HCT116 (cell line): ENCODE data around the gene FANCM. TPM values are rescaled to one million over a fixed set of nuclear protein-coding genes. Genes with fewer than 3 reads are reported as not detected.

Experiments
- ATAC-seq: fragments of 200-7000 bp; cut with Tn5 transposase; 2 replicates; pipeline ENCODE4 v1.9.1; 2020; ENCODE audit warnings: mild to moderate bottlenecking, moderate library complexity
- BruUV-seq: library from RNA; stranded (reverse); fragments of 400-500 nt; replicated peaks from 2 replicates; lab custom pipeline; 2021; lab: Mats Ljungman, UMichigan
- CTCF ChIA-PET: fragments of 300-600 bp; sonication (Branson Sonifier 250); formaldehyde crosslinking; loops from one replicate; lab custom pipeline; 2021; ENCODE audit warnings: antibody characterized with exemption; lab: Charles Lee
- POLR2A ChIA-PET: fragments of 300-600, 350-600 bp; sonication (Branson Sonifier 250); formaldehyde crosslinking; loops from one replicate; lab custom pipeline; 2021; ENCODE audit warnings: antibody characterized with exemption; lab: Charles Lee
- RAD21 ChIA-PET, 2 experiments: fragments of 300-600 bp; sonication (Branson Sonifier 250); formaldehyde crosslinking; loops; one replicate each; lab custom pipeline; 2023; ENCODE audit warnings: low total read pairs in 2 of 2; ENCODE audit not compliant: uncharacterized antibody in 2 of 2, unreplicated experiment in 2 of 2, low non-redundant PET in 1 of 2; lab: Charles Lee
- DNase-seq: peaks from one replicate; pipeline ENCODE4 v3.0.0-alpha.2; 2010; ENCODE audit warnings: low read depth, low spot score
- H2AFZ ChIP-seq: fragments of 200-600 bp; shearing (Covaris generic), sonication (generic); 2 replicates; pipeline ENCODE4 v1.6.1; 2017; ENCODE audit warnings: low read depth, mixed run types, mixed read lengths, antibody characterized with exemption, low read length; ENCODE audit not compliant: poor library complexity, severe bottlenecking
- H3K27ac ChIP-seq: 2 replicates; pipeline ENCODE4 v1.5.1; 2012; ENCODE audit warnings: low read depth, low read length
- H3K27me3 ChIP-seq: fragments of 200-600 bp; sonication (generic); 2 replicates; pipeline ENCODE4 v1.6.1; 2016; ENCODE audit warnings: mixed run types, low read length, mixed read lengths; ENCODE audit not compliant: insufficient read depth
- H3K36me3 ChIP-seq, 2 experiments: fragments of 200-500 bp in 1 of 2; fragments of 200-600 bp in 1 of 2; sonication (Bioruptor generic) in 1 of 2; sonication (generic) in 1 of 2; 2 replicates each; pipeline versions ENCODE4 v1.5.1 to v1.6.1; 2014 to 2016; ENCODE audit warnings: low read length in 2 of 2, inconsistent platforms in 1 of 2, mixed read lengths in 1 of 2, mixed run types in 1 of 2; ENCODE audit not compliant: insufficient read depth in 2 of 2, control insufficient read depth in 1 of 2
- H3K4me1 ChIP-seq, 2 experiments: fragments of 200-600 bp in 1 of 2; sonication (generic) in 1 of 2; 2 replicates each; pipeline versions ENCODE4 v1.5.1 to v1.6.1; 2012 to 2017; ENCODE audit warnings: low read length in 2 of 2, inconsistent platforms in 1 of 2, mild to moderate bottlenecking in 1 of 2, mixed read lengths in 1 of 2, mixed run types in 1 of 2, moderate library complexity in 1 of 2; ENCODE audit not compliant: insufficient read depth in 2 of 2, control insufficient read depth in 1 of 2
- H3K4me2 ChIP-seq: fragments of 200-600 bp; sonication (generic); 2 replicates; pipeline ENCODE4 v1.6.1; 2017; ENCODE audit warnings: mixed run types, low read length, mixed read lengths
- H3K4me3 ChIP-seq, 2 experiments: fragments of 200-600 bp in 1 of 2; sonication (generic) in 1 of 2; replicated peaks in 1 of 2; 2 replicates each; pipeline ENCODE4 v1.5.1; 2011 to 2016; ENCODE audit warnings: low read length in 2 of 2, control low read depth in 1 of 2, low read depth in 1 of 2, mild to moderate bottlenecking in 1 of 2, mixed read lengths in 1 of 2, mixed run types in 1 of 2
- H3K79me2 ChIP-seq: fragments of 200-600 bp; sonication (generic); 2 replicates; pipeline ENCODE4 v1.6.1; 2017; ENCODE audit warnings: mild to moderate bottlenecking, mixed run types, low read length, moderate library complexity, mixed read lengths; ENCODE audit not compliant: insufficient read depth
- H3K9ac ChIP-seq: fragments of 200-600 bp; sonication (generic); 2 replicates; pipeline ENCODE4 v1.6.1; 2016; ENCODE audit warnings: low read length, mixed read lengths
- H3K9me2 ChIP-seq: fragments of 200-600 bp; sonication (generic), shearing (Covaris generic); 2 replicates; pipeline ENCODE4 v1.6.1; 2017; ENCODE audit warnings: mixed run types, mild to moderate bottlenecking, moderate library complexity; ENCODE audit not compliant: insufficient read depth
- H3K9me3 ChIP-seq, 2 experiments: fragments of 200-500 bp in 1 of 2; fragments of 200-600 bp in 1 of 2; sonication (Bioruptor generic) in 1 of 2; sonication (generic) in 1 of 2; 2 replicates each; pipeline ENCODE4 v1.6.1; 2014 to 2017; ENCODE audit warnings: low read length in 2 of 2, mixed read lengths in 2 of 2, inconsistent platforms in 1 of 2, low read depth in 1 of 2, mild to moderate bottlenecking in 1 of 2, mixed run types in 1 of 2, moderate library complexity in 1 of 2; ENCODE audit not compliant: control insufficient read depth in 1 of 2, insufficient read depth in 1 of 2
- H4K20me1 ChIP-seq: fragments of 200-600 bp; sonication (generic), shearing (Covaris generic); 2 replicates; pipeline ENCODE4 v1.6.1; 2017; ENCODE audit warnings: mixed run types, mild to moderate bottlenecking, moderate library complexity; ENCODE audit not compliant: insufficient read depth
- CBX3 ChIP-seq: IDR thresholded peaks from 2 replicates; pipeline ENCODE4 v1.6.1; 2012; ENCODE audit warnings: low read depth
- CEBPB ChIP-seq: IDR thresholded peaks from 2 replicates; pipeline ENCODE4 v1.6.1; 2012; ENCODE audit warnings: low read depth
- EZH2 ChIP-seq: fragments of 200-600 bp; sonication (generic); IDR thresholded peaks from 2 replicates; pipeline ENCODE4 v1.6.1; 2017; ENCODE audit warnings: antibody characterized with exemption, mixed run types
- POLR2A ChIP-seq: IDR thresholded peaks from 2 replicates; pipeline ENCODE4 v1.7.0; 2011; ENCODE audit warnings: borderline replicate concordance; ENCODE audit not compliant: insufficient read depth, insufficient read length; ENCODE audit errors: extremely low read depth
- RAD21 ChIP-seq: IDR thresholded peaks from 2 replicates; pipeline ENCODE4 v1.6.1; 2012; ENCODE audit warnings: low read depth, mild to moderate bottlenecking
- SRF ChIP-seq: IDR thresholded peaks from 2 replicates; pipeline ENCODE4 v1.6.1; 2012; ENCODE audit warnings: low read depth
- YY1 ChIP-seq: IDR thresholded peaks from 2 replicates; pipeline ENCODE4 v1.6.1; 2011; ENCODE audit warnings: low read length, low read depth, moderate library complexity, mild to moderate bottlenecking; ENCODE audit not compliant: insufficient replicate concordance; ENCODE audit errors: extremely low read depth
- ZFX ChIP-seq: fragments of 450-650 bp; IDR thresholded peaks from 2 replicates; pipeline ENCODE4 v1.6.1; 2017
- ZNF274 ChIP-seq: fragments of 200-500 bp; sonication (Bioruptor generic); IDR thresholded peaks from 2 replicates; pipeline ENCODE4 v1.6.1; 2014; ENCODE audit warnings: mild to moderate bottlenecking, low read depth, low read length, inconsistent platforms
- intact Hi-C: fragments of 100-400 bp; cut with micrococcal nuclease; formaldehyde crosslinking; loops from 2 replicates; pipeline ENCODE4 v1.10.0; 2022
- total RNA-seq: library from RNA; stranded (reverse); gene quantifications from one replicate; pipeline ENCODE4 v1.2.1, GENCODE V29; 2021; ENCODE audit not compliant: unreplicated experiment
- TF ChIP-seq, protein P1 (sequence below), 3 experiments: fragments of 200-600 bp in 1 of 3; sonication (generic) in 1 of 3; IDR thresholded peaks in 2 of 3; conservative IDR thresholded peaks in 1 of 3; 2 replicates each; pipeline ENCODE4 v1.5.1; 2012 to 2017; ENCODE audit warnings: low read depth in 2 of 3, low read length in 2 of 3, antibody characterized with exemption in 1 of 3, borderline replicate concordance in 1 of 3, control low read depth in 1 of 3, mild to moderate bottlenecking in 1 of 3, mixed read lengths in 1 of 3, mixed run types in 1 of 3, moderate library complexity in 1 of 3; ENCODE audit not compliant: insufficient read depth in 1 of 3
- TF ChIP-seq, protein P2 (sequence below): IDR thresholded peaks from 2 replicates; pipeline ENCODE4 v1.6.1; 2012; ENCODE audit warnings: low read depth
- TF ChIP-seq, protein P3 (sequence below): IDR thresholded peaks from 2 replicates; pipeline ENCODE4 v1.6.1; 2012

The FANCM gene
- total RNA-seq, 1 experiment from 2014 or later = 10.9 TPM

DNA sequence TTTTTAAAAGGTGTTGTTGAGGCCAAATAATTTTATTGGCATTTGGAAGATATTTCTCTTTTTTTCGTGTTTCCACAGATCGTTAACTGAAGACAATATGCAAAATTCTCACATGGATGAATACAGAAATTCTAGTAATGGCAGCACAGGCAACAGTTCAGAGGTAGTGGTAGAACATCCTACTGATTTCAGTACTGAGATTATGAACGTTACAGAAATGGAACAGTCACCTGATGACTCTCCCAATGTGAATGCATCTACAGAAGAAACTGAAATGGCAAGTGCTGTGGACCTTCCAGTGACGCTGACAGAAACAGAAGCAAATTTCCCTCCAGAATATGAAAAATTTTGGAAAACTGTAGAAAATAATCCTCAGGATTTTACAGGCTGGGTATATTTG, 40.6 kb upstream of the FANCM start:
- Histone ChIP-seq H3K4me1 (no peaks in the 10 kb centered on the region), H3K9me2 (no peaks in the 10 kb centered on the region), H3K4me3 (no peak overlapping the region), H2AFZ (no peak overlapping the region), H3K27ac (no peak overlapping the region), H3K27me3 (no peaks in the 10 kb centered on the region), H3K9ac (no peak overlapping the region), H3K79me2 (peaks cover 95% of the 10 kb centered on the region), H3K9me3 (no peaks in the 10 kb centered on the region), H3K4me2 (no peak overlapping the region), H3K36me3 (peaks cover 26% of the 10 kb centered on the region in 2 experiments), H4K20me1 (0 out of 2 replicates have a peak, but pooled peaks cover 2% of the 10 kb centered on the region)
- intact Hi-C loops = no loop called here
- ChIA-PET CTCF (no interaction called here), RAD21 (no interaction called here), POLR2A (no interaction called here)
- ATAC-seq (no peak), DNase-seq (no peak)
- TF ChIP-seq ZFX (no peak), YY1 (no peak), RAD21 (no peak), POLR2A (no peak), ZNF274 (no peak), SRF (no peak), EZH2 (no peak), CBX3 (no peak), CEBPB (no peak)
- TF ChIP-seq, protein P1, sequence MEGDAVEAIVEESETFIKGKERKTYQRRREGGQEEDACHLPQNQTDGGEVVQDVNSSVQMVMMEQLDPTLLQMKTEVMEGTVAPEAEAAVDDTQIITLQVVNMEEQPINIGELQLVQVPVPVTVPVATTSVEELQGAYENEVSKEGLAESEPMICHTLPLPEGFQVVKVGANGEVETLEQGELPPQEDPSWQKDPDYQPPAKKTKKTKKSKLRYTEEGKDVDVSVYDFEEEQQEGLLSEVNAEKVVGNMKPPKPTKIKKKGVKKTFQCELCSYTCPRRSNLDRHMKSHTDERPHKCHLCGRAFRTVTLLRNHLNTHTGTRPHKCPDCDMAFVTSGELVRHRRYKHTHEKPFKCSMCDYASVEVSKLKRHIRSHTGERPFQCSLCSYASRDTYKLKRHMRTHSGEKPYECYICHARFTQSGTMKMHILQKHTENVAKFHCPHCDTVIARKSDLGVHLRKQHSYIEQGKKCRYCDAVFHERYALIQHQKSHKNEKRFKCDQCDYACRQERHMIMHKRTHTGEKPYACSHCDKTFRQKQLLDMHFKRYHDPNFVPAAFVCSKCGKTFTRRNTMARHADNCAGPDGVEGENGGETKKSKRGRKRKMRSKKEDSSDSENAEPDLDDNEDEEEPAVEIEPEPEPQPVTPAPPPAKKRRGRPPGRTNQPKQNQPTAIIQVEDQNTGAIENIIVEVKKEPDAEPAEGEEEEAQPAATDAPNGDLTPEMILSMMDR (IDR thresholded peaks at IDR 0.05 in 2 of 3, conservative IDR thresholded peaks at IDR 0.05 in 1 of 3; ENCODE audit: borderline replicate concordance in 1 of 3, insufficient read depth in 1 of 3, low read depth in 2 of 3, low read length in 2 of 3) = no peak
- TF ChIP-seq, protein P2, sequence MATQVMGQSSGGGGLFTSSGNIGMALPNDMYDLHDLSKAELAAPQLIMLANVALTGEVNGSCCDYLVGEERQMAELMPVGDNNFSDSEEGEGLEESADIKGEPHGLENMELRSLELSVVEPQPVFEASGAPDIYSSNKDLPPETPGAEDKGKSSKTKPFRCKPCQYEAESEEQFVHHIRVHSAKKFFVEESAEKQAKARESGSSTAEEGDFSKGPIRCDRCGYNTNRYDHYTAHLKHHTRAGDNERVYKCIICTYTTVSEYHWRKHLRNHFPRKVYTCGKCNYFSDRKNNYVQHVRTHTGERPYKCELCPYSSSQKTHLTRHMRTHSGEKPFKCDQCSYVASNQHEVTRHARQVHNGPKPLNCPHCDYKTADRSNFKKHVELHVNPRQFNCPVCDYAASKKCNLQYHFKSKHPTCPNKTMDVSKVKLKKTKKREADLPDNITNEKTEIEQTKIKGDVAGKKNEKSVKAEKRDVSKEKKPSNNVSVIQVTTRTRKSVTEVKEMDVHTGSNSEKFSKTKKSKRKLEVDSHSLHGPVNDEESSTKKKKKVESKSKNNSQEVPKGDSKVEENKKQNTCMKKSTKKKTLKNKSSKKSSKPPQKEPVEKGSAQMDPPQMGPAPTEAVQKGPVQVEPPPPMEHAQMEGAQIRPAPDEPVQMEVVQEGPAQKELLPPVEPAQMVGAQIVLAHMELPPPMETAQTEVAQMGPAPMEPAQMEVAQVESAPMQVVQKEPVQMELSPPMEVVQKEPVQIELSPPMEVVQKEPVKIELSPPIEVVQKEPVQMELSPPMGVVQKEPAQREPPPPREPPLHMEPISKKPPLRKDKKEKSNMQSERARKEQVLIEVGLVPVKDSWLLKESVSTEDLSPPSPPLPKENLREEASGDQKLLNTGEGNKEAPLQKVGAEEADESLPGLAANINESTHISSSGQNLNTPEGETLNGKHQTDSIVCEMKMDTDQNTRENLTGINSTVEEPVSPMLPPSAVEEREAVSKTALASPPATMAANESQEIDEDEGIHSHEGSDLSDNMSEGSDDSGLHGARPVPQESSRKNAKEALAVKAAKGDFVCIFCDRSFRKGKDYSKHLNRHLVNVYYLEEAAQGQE = no peak
- TF ChIP-seq, protein P3, sequence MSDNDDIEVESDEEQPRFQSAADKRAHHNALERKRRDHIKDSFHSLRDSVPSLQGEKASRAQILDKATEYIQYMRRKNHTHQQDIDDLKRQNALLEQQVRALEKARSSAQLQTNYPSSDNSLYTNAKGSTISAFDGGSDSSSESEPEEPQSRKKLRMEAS = no peak
- no TSS peak for BruUV-seq
